Fibroblast of the aortic adventitia (primary cell): Measurements from ENCODE around the gene BRD9. TPM values are rescaled to one million over a fixed set of nuclear protein-coding genes. Genes with fewer than 3 reads are reported as not detected.
"Not testable (repeated sequence)": the region's sequence is repeated elsewhere in the genome, so short reads cannot be mapped to it uniquely, and the experiment has no call there.

Experiments used
- DNase-seq: peaks from one replicate; pipeline ENCODE4 v3.0.0-alpha.2; 2010; ENCODE audit warnings: low read depth
- H3K4me3 ChIP-seq: 2 replicates; pipeline ENCODE4 v1.5.1; 2011; ENCODE audit warnings: low read depth, mild to moderate bottlenecking, control low read depth, low read length, moderate library complexity
- CTCF ChIP-seq: IDR thresholded peaks from 2 replicates; pipeline ENCODE4 v1.5.1; 2011; ENCODE audit warnings: mild to moderate bottlenecking, low read length, control low read depth, inconsistent platforms; ENCODE audit not compliant: insufficient read depth
- total RNA-seq: library from RNA; depleted of rRNA; stranded (reverse); fragments of >200 nt; gene quantifications from 2 replicates; pipeline ENCODE4 v1.2.3, GENCODE V29; 2012; ENCODE audit warnings: low replicate concordance

BRD9 gene
- total RNA-seq, 1 donor: 26.8 TPM

- no peak overlapping the region for H3K4me3 ChIP-seq
- no peak for DNase-seq
- TF ChIP-seq CTCF: no peak
These were observed 35.8 kb downstream of the BRD9 start for GRCh38 chr5:856531-857425.

GRCh38 chr5:855771-856530 lies 36.6 kb downstream of the BRD9 start:
- no peak for DNase-seq
- no peak for TF ChIP-seq CTCF
- H3K4me3 ChIP-seq: no peak overlapping the region

GRCh38 chr5:854966-855743 lies 37.4 kb downstream of the BRD9 start:
- no peak overlapping the region for H3K4me3 ChIP-seq
- no peak for TF ChIP-seq CTCF
- DNase-seq: no peak

GRCh38 chr5:854217-854616 lies 38.4 kb downstream of the BRD9 start:
- no peak for TF ChIP-seq CTCF
- H3K4me3 ChIP-seq: no peak overlapping the region
- DNase-seq: no peak

GRCh38 chr5:853416-854090 lies 39.0 kb downstream of the BRD9 start:
- DNase-seq, H3K4me3 ChIP-seq: not testable (repeated sequence)

- no peak overlapping the region for H3K4me3 ChIP-seq
- no peak for DNase-seq
- TF ChIP-seq CTCF: no peak
These were observed 39.9 kb downstream of the BRD9 start for GRCh38 chr5:852431-853401.
